Tibial nerve (tissue), 4 donors: ENCODE results near the gene FGFR3. TPM values are rescaled to one million over a fixed set of nuclear protein-coding genes. Genes with fewer than 3 reads are reported as not detected.

Experiments
- DNase-seq, 2 donors: peaks; one replicate each; pipeline ENCODE4 v3.0.0-alpha.2; 2019; ENCODE audit warnings: low spot score in 2 of 2
- H3K27ac ChIP-seq, 4 donors: fragments of 200-600 bp; sonication (generic) in 3 of 4; one replicate each; pipeline ENCODE4 v1.5.1; 2017 to 2019; ENCODE audit warnings: mild to moderate bottlenecking in 1 of 4
- H3K27me3 ChIP-seq, 2 donors: fragments of 200-600 bp; sonication (generic) in 1 of 2; one replicate each; pipeline versions ENCODE4 v1.5.1 to v1.6.0; 2017 to 2019
- H3K36me3 ChIP-seq, 3 donors: fragments of 200-600 bp; sonication (generic); one replicate each; pipeline ENCODE4 v1.5.1; 2018 to 2019
- H3K4me1 ChIP-seq, 4 donors: fragments of 200-600 bp; sonication (generic) in 3 of 4; one replicate each; pipeline ENCODE4 v1.5.1; 2017 to 2019
- H3K4me3 ChIP-seq, 4 donors: fragments of 200-600 bp; sonication (generic) in 3 of 4; one replicate each; pipeline ENCODE4 v1.5.1; 2017 to 2019; ENCODE audit warnings: mild to moderate bottlenecking in 1 of 4, moderate library complexity in 1 of 4
- H3K9me3 ChIP-seq, 4 donors: fragments of 200-600 bp; sonication (generic) in 3 of 4; one replicate each; pipeline ENCODE4 v1.5.1; 2017 to 2019
- EP300 ChIP-seq, 2 donors: sonication (generic); formaldehyde crosslinking; IDR thresholded peaks; one replicate each; pipeline ENCODE4 v1.6.1; 2017; ENCODE audit warnings: antibody characterized with exemption in 2 of 2, mild to moderate bottlenecking in 1 of 2
- POLR2A ChIP-seq, 2 donors: fragments of 450-650 bp; IDR thresholded peaks; one replicate each; pipeline ENCODE4 v1.6.1; 2017; ENCODE audit warnings: antibody characterized with exemption in 2 of 2, mild to moderate bottlenecking in 2 of 2, moderate library complexity in 2 of 2
- WGBS, 2 donors: methylation state at CpG; one replicate each; pipeline ENCODE4 v1.1.5; 2018; 5-methylcytosine and 5-hydroxymethylcytosine counted together
- total RNA-seq, 4 donors: library from RNA; depleted of rRNA; stranded (reverse); fragments of >200 nt; gene quantifications; one replicate each; pipeline ENCODE4 v1.1.0, GENCODE V29; 2016
- TF ChIP-seq, protein P1 (sequence below), 5 experiments: fragments of 200-600 bp in 3 of 5; fragments of 450-650 bp in 2 of 5; sonication (generic) in 3 of 5; IDR thresholded peaks; one replicate each; pipeline ENCODE4 v1.5.1; 2016 to 2019; ENCODE audit warnings: antibody characterized with exemption in 5 of 5, mild to moderate bottlenecking in 3 of 5, moderate library complexity in 2 of 5

Gene FGFR3
- total RNA-seq, 4 donors from 2014 or later = 2.7 to 11.2 (median 5.1) TPM

DNA sequence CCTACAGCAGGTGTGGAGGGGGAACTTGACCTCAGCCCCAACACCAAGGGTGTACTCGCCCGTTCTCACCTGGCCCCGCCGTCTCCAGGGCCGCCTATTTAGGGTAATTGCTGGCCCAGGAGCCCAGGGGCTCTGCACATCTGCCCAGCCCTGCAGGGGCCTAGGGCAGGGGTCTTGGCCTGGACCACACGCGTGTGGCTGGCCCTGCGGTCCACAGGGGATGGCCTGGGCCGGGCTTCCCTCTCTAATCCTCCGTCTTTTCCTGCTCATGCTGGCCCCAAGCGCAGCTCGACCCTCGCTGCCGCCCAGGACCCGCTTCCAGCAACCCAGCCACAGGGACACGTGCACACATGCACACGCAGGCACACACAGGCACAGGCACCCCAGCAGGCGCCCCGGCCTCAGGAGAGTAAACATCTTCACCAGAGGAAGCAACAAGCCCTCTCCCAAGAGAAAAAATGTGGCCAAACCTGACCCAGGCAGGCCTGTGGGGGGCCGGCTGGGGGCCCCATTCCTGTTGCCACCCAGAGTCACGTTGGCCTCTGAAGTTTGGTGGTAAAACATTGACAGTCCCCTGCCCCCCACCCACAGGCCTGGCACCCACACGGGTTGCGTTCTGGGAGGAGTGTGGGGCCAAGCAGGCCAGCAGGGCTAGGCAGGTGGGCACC, 24.6 kb upstream of the FGFR3 start:
- Histone ChIP-seq H3K27me3 (peaks cover 0 to 91% of the 10 kb centered on the region in 2 donors), H3K27ac (no peak overlapping the region), H3K9me3 (no peaks in the 10 kb centered on the region), H3K4me3 (no peak overlapping the region), H3K36me3 (no peaks in the 10 kb centered on the region), H3K4me1 (peaks cover 0 to 26% (median 15%) of the 10 kb centered on the region in 4 donors)
- no peak for DNase-seq
- TF ChIP-seq, protein P1, sequence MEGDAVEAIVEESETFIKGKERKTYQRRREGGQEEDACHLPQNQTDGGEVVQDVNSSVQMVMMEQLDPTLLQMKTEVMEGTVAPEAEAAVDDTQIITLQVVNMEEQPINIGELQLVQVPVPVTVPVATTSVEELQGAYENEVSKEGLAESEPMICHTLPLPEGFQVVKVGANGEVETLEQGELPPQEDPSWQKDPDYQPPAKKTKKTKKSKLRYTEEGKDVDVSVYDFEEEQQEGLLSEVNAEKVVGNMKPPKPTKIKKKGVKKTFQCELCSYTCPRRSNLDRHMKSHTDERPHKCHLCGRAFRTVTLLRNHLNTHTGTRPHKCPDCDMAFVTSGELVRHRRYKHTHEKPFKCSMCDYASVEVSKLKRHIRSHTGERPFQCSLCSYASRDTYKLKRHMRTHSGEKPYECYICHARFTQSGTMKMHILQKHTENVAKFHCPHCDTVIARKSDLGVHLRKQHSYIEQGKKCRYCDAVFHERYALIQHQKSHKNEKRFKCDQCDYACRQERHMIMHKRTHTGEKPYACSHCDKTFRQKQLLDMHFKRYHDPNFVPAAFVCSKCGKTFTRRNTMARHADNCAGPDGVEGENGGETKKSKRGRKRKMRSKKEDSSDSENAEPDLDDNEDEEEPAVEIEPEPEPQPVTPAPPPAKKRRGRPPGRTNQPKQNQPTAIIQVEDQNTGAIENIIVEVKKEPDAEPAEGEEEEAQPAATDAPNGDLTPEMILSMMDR (IDR thresholded peaks at IDR 0.05) = no peak
- TF ChIP-seq POLR2A (IDR thresholded peaks at IDR 0.05) (no peak), EP300 (IDR thresholded peaks at IDR 0.05) (no peak)
- 65 to 71% methylated on average over 19 to 20 of the region's 23 CpGs for WGBS, 2 donors

DNA sequence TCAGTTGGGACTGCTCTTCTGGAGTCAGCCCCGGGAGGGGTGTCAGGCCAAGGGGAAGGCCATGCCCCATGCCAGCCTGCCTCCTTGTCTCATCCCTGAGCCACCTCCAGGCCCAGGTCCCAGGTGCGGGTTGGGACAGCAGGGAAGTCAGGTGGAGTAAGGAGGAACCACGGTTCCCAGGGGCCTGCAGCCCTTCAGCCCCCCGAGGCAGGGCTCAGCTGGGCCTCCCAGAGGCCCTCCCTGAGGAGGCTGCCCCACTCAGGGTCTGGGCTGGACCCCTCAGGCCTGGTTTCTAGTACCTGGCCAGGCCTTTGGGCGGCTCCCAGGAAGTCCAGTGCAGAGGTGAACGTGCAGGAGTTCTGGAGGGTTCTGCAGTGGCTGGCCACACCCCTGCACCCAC, 23.4 kb upstream of the FGFR3 start:
- H3K27me3 ChIP-seq = peaks cover 0 to 87% of the 10 kb centered on the region in 2 donors
- no peak for DNase-seq
- peaks cover 0 to 17% (median 9%) of the 10 kb centered on the region in 4 donors for H3K4me1 ChIP-seq
- H3K9me3 ChIP-seq = no peaks in the 10 kb centered on the region
- no peak overlapping the region for H3K4me3 ChIP-seq
- H3K36me3 ChIP-seq = no peaks in the 10 kb centered on the region
- 58 to 100% methylated on average over 1 to 4 of the region's 6 CpGs for WGBS, 2 donors
- no peak overlapping the region for H3K27ac ChIP-seq
- no peak for TF ChIP-seq EP300 (IDR thresholded peaks at IDR 0.05)
- TF ChIP-seq, protein P1 (IDR thresholded peaks at IDR 0.05) = no peak
- TF ChIP-seq POLR2A (IDR thresholded peaks at IDR 0.05) = no peak

DNA sequence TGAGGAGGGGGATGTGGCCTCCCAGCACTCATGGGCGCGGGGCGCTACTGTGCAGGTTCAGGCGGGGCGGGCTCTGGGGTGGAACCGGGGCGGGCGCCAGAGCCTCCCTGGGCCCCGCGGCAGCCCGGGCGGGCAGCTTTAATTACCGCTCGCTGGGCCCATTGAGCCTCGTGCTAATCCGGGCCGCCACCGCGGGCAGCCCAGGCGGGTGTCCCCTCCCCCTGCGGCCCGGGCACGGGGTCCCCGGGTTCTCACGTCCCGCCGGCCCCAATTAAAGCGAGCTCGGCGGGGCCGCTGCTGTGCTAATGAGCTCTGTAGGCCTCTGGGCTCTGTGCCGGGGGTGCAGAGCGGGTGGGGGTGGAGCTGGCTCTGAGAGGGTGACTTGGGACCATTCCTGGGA, 22.8 kb upstream of the FGFR3 start:
- DNase-seq = no peak
- WGBS, 2 donors = 57 to 58% methylated on average over 7 to 27 of the region's 33 CpGs
- H3K27me3 ChIP-seq = peaks cover 0 to 85% of the 10 kb centered on the region in 2 donors
- no peaks in the 10 kb centered on the region for H3K9me3 ChIP-seq
- H3K36me3 ChIP-seq = no peaks in the 10 kb centered on the region
- TF ChIP-seq, protein P1 (IDR thresholded peaks at IDR 0.05) = no peak
- no peak overlapping the region for H3K27ac ChIP-seq
- H3K4me3 ChIP-seq = no peak overlapping the region
- H3K4me1 ChIP-seq = peaks cover 0 to 17% (median 9%) of the 10 kb centered on the region in 4 donors

DNA sequence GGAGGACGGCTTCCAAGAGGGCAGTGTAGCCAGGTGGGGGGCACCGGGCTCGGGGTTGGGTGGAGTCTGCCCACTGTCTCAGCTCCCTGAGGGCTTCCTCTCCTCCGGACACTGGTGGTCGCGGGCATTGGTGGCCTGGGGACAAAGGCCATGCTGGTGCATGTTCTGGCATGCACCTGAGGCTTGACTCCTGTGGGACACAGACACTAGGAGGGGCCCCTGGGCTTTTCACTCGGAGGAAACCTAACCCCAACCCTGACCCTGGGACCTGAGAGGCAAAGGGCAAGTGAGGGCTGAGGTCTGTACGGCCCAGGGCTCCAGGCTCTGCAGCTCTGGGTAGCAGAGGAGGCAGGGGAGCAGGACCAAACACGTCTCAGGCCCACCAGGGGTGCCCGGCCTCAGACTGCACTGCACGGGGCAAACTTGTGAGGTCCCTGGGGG, 22.3 kb upstream of the FGFR3 start:
- Histone ChIP-seq H3K36me3 (no peaks in the 10 kb centered on the region), H3K9me3 (no peaks in the 10 kb centered on the region), H3K4me1 (peaks cover 0 to 17% (median 9%) of the 10 kb centered on the region in 4 donors), H3K27ac (no peak overlapping the region), H3K27me3 (peaks cover 0 to 81% of the 10 kb centered on the region in 2 donors), H3K4me3 (no peak overlapping the region)
- WGBS, 2 donors = 75 to 80% methylated on average over 8 to 10 of the region's 11 CpGs
- no peak for TF ChIP-seq POLR2A (IDR thresholded peaks at IDR 0.05)
- no peak for TF ChIP-seq EP300 (IDR thresholded peaks at IDR 0.05)
- TF ChIP-seq, protein P1 (IDR thresholded peaks at IDR 0.05) = no peak
- no peak for DNase-seq

DNA sequence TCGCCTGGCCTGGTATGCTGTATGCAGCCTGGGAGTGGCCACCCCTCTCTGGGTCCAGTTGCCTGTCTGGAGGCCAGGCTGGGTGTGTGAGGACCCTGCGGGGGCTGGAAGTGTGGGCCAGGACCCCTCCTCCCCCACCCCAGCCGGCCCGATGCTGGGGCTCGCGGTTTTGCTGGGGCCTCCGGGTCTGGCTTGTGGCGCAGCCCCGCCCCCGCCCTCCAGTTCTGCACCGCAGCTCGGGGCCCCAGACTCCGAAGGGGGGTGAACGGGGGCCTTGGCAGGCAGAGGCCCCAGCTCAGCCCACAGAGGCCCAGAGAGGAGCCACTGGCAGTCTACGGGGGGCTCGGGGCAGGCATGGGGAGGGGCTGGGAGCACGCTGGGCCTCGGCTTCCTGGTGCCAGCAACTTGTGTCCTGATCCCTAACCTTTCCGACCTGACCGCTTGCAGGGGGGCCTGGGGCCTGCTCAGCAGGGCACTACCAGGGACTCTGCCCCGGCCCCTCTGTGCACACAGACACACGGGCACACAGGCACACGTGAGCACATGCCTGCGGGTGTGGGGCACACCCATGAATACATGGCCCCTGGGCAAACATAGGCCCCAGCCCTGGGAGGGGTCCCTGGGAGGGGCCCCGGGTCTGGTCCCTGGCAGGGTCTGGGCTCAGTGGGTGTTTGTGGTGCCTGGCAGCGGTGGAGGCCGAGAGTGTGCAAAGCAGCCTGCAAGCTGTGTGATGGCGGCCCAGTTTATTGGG, 21.4 kb upstream of the FGFR3 start:
- 58 to 61% methylated on average over 10 to 23 of the region's 28 CpGs for WGBS, 2 donors
- H3K27ac ChIP-seq = no peak overlapping the region
- TF ChIP-seq EP300 (IDR thresholded peaks at IDR 0.05) = no peak
- no peak for TF ChIP-seq POLR2A (IDR thresholded peaks at IDR 0.05)
- TF ChIP-seq, protein P1 (IDR thresholded peaks at IDR 0.05) = no peak
- no peaks in the 10 kb centered on the region for H3K36me3 ChIP-seq
- no peak overlapping the region for H3K4me3 ChIP-seq
- no peak for DNase-seq
- H3K27me3 ChIP-seq = peaks cover 0 to 74% of the 10 kb centered on the region in 2 donors
- H3K4me1 ChIP-seq = peaks cover 0 to 9% (median 6%) of the 10 kb centered on the region in 4 donors
- H3K9me3 ChIP-seq = no peaks in the 10 kb centered on the region
